Colonic mucosa (tissue), 4 donors: Measurements from ENCODE around the gene GALNT17. TPM values are rescaled to one million over a fixed set of nuclear protein-coding genes. Genes with fewer than 3 reads are reported as not detected.

ENCODE experiments used
- DNase-seq: peaks from one replicate; pipeline ENCODE4 v3.0.0-alpha.2; 2020
- H3K27ac ChIP-seq: fragments of 200-600 bp; one replicate; pipeline ENCODE4 v1.8.0; 2021
- H3K27me3 ChIP-seq: fragments of 200-600 bp; one replicate; pipeline ENCODE4 v1.8.0; 2021
- H3K36me3 ChIP-seq: fragments of 200-600 bp; one replicate; pipeline ENCODE4 v1.8.0; 2021
- H3K4me1 ChIP-seq: fragments of 200-600 bp; one replicate; pipeline ENCODE4 v1.8.0; 2021; ENCODE audit warnings: mild to moderate bottlenecking
- H3K4me3 ChIP-seq: fragments of 200-600 bp; one replicate; pipeline ENCODE4 v1.8.0; 2021
- H3K9ac ChIP-seq, 2 donors: one replicate each; pipeline ENCODE4 v1.7.0; 2013; ENCODE audit warnings: control low read depth in 2 of 2, low read depth in 2 of 2, low read length in 2 of 2
- H3K9me3 ChIP-seq: fragments of 200-600 bp; one replicate; pipeline ENCODE4 v1.8.0; 2021
- intact Hi-C: fragments of 100-400 bp; cut with DNase I; formaldehyde crosslinking; loops from one replicate; pipeline ENCODE4 v1.14.1; 2022
- total RNA-seq, 2 donors: library from RNA; stranded (reverse); fragmentation: NEBNext Ultra II Directional in 1 of 2; extraction: Animal tissue kit (Norgen Biotek cat#: 25700) in 1 of 2; gene quantifications; one replicate each; pipeline ENCODE4 v1.2.1, GENCODE V29; 2021
- TF ChIP-seq, protein P1 (sequence below): fragments of 200-600 bp; IDR thresholded peaks from one replicate; pipeline ENCODE4 v1.8.0; 2022; ENCODE audit warnings: antibody characterized with exemption, mild to moderate bottlenecking
- donor health status: healthy.
- donor health status: DM: no; HTN: no; CAD: no.
- donor health status: DM: no; HTN: no; CAD: no.

Gene GALNT17
- total RNA-seq, 2 donors from 2014 or later: 0.37 to 1.3 TPM

DNA sequence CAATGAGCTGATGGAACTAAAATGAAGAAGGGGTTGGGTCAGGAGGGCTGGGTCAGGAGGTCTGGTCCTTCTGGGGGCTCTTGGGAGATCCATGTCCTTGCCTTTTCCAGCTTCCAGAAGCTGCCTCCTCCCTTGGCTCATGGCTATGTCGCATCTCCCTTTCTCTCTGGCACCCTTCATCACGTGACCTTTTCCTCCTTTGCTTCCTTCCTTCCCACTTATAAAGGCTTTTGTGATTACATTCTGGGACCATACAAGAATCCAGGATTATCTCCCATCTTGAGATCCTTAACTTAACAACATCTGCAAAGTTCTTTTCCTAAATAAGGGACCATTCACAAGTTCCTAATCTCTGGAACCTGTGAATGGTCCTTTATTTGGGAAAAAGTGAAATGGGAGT is 290.2 kb downstream of the GALNT17 start:
- no peak overlapping the region for H3K4me3 ChIP-seq
- H3K4me1 ChIP-seq: no peaks in the 10 kb centered on the region
- no peak for DNase-seq
- no peaks in the 10 kb centered on the region for H3K9me3 ChIP-seq
- TF ChIP-seq, protein P1, sequence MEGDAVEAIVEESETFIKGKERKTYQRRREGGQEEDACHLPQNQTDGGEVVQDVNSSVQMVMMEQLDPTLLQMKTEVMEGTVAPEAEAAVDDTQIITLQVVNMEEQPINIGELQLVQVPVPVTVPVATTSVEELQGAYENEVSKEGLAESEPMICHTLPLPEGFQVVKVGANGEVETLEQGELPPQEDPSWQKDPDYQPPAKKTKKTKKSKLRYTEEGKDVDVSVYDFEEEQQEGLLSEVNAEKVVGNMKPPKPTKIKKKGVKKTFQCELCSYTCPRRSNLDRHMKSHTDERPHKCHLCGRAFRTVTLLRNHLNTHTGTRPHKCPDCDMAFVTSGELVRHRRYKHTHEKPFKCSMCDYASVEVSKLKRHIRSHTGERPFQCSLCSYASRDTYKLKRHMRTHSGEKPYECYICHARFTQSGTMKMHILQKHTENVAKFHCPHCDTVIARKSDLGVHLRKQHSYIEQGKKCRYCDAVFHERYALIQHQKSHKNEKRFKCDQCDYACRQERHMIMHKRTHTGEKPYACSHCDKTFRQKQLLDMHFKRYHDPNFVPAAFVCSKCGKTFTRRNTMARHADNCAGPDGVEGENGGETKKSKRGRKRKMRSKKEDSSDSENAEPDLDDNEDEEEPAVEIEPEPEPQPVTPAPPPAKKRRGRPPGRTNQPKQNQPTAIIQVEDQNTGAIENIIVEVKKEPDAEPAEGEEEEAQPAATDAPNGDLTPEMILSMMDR: no peak
- intact Hi-C loops: no loop called here
- H3K36me3 ChIP-seq: no peaks in the 10 kb centered on the region
- H3K9ac ChIP-seq: no peak overlapping the region
- no peaks in the 10 kb centered on the region for H3K27me3 ChIP-seq
- no peak overlapping the region for H3K27ac ChIP-seq

DNA sequence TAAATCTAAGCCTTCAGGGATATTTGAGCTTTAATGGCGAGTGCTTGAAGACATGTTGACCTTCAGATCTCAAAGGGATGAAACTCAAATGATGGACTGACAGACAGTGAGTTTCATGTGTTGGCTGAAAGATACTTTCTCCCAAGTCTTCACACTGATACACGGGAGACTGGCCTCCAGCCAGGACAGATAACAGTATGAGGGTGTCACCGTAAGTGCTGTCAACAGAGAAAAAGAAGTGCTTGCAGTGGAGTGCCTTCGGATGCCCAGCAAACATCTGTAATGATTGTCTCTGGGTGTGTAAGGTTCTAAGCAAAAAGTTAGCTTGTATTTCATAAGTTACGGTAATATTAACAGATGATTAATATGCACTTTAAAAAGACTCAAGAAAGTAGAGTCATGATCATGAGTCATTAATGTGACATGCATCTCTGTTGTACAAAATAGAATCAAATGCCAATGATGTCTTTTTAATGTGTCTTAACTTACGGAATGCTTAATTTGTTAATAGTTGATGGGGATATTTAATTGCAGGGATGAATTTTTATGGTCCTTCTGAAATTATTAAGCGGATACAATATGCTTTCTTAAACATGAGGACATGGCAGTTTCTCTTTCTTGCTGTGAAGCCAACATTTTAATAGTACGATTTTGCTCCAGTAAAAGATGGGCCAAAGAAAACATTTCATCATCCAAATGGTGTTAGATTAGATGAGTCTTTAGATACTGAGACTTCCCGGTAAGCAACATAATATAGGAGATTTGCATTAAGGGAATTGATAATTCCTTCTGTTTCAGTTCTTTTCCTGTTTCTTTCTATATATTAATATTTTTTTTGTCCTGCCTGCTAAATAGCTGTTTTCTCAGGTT is 292.5 kb downstream of the GALNT17 start:
- TF ChIP-seq, protein P1: no peak
- Histone ChIP-seq H3K27me3 (no peaks in the 10 kb centered on the region), H3K27ac (no peak overlapping the region), H3K36me3 (no peaks in the 10 kb centered on the region), H3K4me1 (no peaks in the 10 kb centered on the region), H3K4me3 (no peak overlapping the region), H3K9me3 (no peaks in the 10 kb centered on the region), H3K9ac (no peak overlapping the region)
- no peak for DNase-seq
- intact Hi-C loops: no loop called here

DNA sequence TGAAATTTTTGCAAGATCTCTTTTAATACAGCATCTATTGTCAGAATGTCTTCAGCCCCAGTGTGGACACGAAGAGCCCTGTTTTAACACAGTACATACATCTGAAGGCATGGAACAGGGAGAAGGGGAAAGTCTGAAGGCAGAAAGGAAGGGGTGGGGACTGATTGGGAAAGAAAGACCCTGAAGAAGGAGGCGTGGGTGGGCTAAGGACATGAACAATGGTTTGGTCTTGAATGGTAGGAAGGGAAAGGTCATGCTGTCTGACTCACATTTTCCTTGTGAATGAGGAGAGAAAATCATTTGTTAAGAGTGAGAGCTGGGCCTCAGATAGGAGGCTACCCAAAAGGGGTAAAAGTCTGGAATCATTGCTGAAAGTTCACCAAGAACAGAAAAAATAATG is 297.1 kb downstream of the GALNT17 start:
- no peak for DNase-seq

DNA sequence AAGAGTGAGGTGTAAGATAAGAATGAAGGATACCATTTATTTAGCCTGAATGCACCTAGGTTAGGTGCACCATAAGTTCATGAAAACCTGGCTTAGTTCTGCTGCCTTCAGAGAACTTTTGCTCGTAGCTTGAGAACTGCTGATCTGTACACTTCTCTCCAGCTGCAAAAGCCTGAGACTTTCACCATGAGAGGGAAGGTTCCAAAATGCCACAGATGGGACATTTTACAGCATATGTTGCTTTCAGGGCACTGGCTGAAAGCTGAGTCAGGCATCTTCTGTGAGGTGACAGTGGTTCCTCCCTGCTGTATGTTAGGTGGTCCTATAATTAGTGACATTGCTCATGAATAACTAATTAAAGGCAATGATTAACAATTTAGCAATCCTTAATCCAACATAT is 298.3 kb downstream of the GALNT17 start:
- intact Hi-C loops: no loop called here
- Histone ChIP-seq H3K27me3 (no peaks in the 10 kb centered on the region), H3K4me1 (no peaks in the 10 kb centered on the region), H3K9me3 (no peaks in the 10 kb centered on the region), H3K9ac (no peak overlapping the region), H3K27ac (no peak overlapping the region), H3K36me3 (no peaks in the 10 kb centered on the region), H3K4me3 (no peak overlapping the region)
- DNase-seq: no peak
- TF ChIP-seq, protein P1: no peak

More for the DNA sequence above, 297.1 kb downstream of the GALNT17 start:
- Histone ChIP-seq H3K27ac (no peak overlapping the region), H3K9ac (no peak overlapping the region), H3K9me3 (no peaks in the 10 kb centered on the region), H3K4me3 (no peak overlapping the region), H3K36me3 (no peaks in the 10 kb centered on the region), H3K27me3 (no peaks in the 10 kb centered on the region), H3K4me1 (no peaks in the 10 kb centered on the region)
- intact Hi-C loops: no loop called here
- TF ChIP-seq, protein P1: no peak

DNA sequence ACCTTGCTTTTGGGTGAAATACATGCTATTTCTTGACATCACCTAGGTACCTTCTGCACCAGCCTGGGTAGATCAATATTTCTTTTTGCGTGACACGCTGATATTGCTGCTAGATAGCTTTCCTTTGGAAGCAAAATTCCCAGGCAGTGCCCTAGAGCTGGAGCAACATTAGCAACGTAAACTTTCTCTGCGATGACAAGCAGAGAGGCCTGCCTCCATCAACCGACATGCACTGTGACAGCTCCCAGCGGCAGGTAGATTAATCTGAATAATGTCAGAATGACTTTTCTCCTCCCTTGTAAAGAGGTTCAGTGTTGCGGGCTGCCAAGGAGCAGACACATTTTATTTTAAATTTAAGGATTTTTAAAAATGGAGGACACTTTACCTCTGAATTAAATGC is 307.4 kb downstream of the GALNT17 start:
- intact Hi-C loops: no loop called here
- H3K4me3 ChIP-seq: no peak overlapping the region
- no peak for DNase-seq
- no peak overlapping the region for H3K27ac ChIP-seq
- H3K27me3 ChIP-seq: no peaks in the 10 kb centered on the region
- no peaks in the 10 kb centered on the region for H3K36me3 ChIP-seq
- TF ChIP-seq, protein P1: no peak
- no peaks in the 10 kb centered on the region for H3K9me3 ChIP-seq
- no peaks in the 10 kb centered on the region for H3K4me1 ChIP-seq
- no peak overlapping the region for H3K9ac ChIP-seq
